ENCODE results near the gene NKAIN2. TPM values are rescaled to one million over a fixed set of nuclear protein-coding genes. Genes with fewer than 3 reads are reported as not detected.
"Not testable (repeated sequence)": the region's sequence is repeated elsewhere in the genome, so short reads cannot be mapped to it uniquely, and the experiment has no call there.

Gene NKAIN2
- polyA plus RNA-seq, 1 of the 3 experiments (the other 2 are of a cell fraction): not detected

DNA sequence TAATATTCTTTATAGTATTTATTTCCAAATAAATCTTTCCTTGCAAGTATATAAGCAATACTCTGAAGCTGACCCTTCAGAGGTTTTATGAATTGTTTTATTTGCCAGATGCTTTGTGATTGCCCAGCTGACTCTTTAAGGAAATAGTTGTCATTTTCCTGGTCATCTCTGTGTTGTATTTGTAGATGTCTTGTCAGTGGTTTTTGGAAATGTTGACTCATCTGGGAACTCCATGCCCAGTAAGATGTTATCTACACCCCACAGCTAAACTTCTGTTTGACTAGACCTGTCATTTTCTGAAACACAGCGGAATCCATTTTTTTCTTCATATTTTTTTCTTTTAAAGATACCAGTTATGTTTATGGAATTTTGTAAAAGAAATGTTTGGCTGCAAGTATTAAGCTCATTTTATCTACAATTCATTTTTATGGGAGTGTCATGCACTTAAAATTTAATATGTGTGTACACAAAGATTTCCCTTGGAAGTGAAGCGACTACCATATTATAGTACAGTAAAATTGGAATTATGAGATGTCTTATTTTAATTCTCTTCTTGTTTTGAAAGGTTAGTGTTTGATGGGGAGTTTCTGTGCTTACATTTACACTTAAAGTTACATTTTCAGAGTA is 491.0 kb downstream of the NKAIN2 start:
- WGBS (ENCODE audit: low lambda C conversion rate): 2% methylated on average over 2 of the region's 2 CpGs
- POLR2A ChIA-PET: no interaction called here

DNA sequence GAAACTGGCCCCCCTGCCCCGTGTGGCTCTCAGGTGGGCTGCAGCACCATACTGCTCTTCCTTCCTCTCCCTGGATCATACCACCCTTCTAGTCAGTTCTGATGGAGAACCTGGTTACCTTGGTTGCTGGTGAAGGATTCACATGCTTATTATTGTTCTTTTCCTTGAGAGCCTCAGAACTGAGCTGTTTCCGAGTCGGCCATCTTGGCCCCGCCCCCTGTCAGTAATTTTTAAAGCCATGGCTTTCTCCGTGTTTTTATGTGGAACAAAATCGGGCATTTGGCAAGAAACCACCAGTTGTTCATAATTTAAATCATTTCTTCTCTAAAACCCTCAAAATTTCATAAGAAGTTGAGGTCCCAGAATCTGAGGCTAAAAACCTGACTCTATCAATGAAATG is 493.8 kb downstream of the NKAIN2 start:
- H4K20me1 ChIP-seq (ENCODE audit: insufficient read depth): no peaks in the 10 kb centered on the region
- no peaks in the 10 kb centered on the region for H3K9me3 ChIP-seq
- no peaks in the 10 kb centered on the region for H3K79me2 ChIP-seq (ENCODE audit: insufficient read depth)
- H3K9ac ChIP-seq: no peak overlapping the region
- peak overlapping the region; percentile 73 for H3K4me2 ChIP-seq
- no peaks in the 10 kb centered on the region for H3K4me1 ChIP-seq (ENCODE audit: control insufficient read depth in 1 of 2, insufficient read depth in 2 of 2, low read depth in 1 of 2, low read length in 1 of 2)
- TF ChIP-seq GATA2 (CRISPR knock-in tag; IDR thresholded peaks at IDR 0.05): no peak
- no peak for TF ChIP-seq SMC3 (IDR thresholded peaks at IDR 0.05; ENCODE audit: low read depth, low read length)
- TF ChIP-seq NRF1 (IDR thresholded peaks at IDR 0.05; ENCODE audit: low read depth, low read length): no peak
- peak; percentile 61; the same call in 1 of the 2 replicates for TF ChIP-seq YY1 (IDR thresholded peaks at IDR 0.05; ENCODE audit: low read depth)
- DNase-seq: no peak
- H3K4me3 ChIP-seq (ENCODE audit: low read depth in 2 of 2, low read length in 1 of 2): peak overlapping the region; percentile 38 to 49; a peak in 3 of 4 replicates
- POLR2A ChIA-PET: no interaction called here
- 3% methylated on average over 6 of the region's 6 CpGs for WGBS (ENCODE audit: low lambda C conversion rate)
- H3K27me3 ChIP-seq (ENCODE audit: insufficient read depth): no peaks in the 10 kb centered on the region
- no peak overlapping the region for H3K27ac ChIP-seq (ENCODE audit: low read depth in 2 of 2, low read length in 1 of 2)
- no peaks in the 10 kb centered on the region for H3F3A ChIP-seq (replicated peaks; ENCODE audit: insufficient read depth)
- no peaks in the 10 kb centered on the region for H3K9me2 ChIP-seq
- H3K36me3 ChIP-seq (replicated peaks in 1 of 2; ENCODE audit: control insufficient read depth in 1 of 2, insufficient read depth in 2 of 2, low read length in 1 of 2): no peaks in the 10 kb centered on the region
- peak overlapping the region; percentile 76; the same call in 1 of the 2 replicates for H2AFZ ChIP-seq (ENCODE audit: low read depth)
- CTCF ChIA-PET: no interaction called here

More for the DNA sequence above, 491.0 kb downstream of the NKAIN2 start:
- TF ChIP-seq MXI1 (IDR thresholded peaks at IDR 0.05; ENCODE audit: low read depth, low read length): no peak
- TF ChIP-seq FOXJ3 (CRISPR knock-in tag; IDR thresholded peaks at IDR 0.05): no peak
- H3K27ac ChIP-seq (ENCODE audit: low read depth in 2 of 2, low read length in 1 of 2): no peak overlapping the region
- no peak for DNase-seq
- no peaks in the 10 kb centered on the region for H3K79me2 ChIP-seq (ENCODE audit: insufficient read depth)
- no peaks in the 10 kb centered on the region for H3K9me2 ChIP-seq
- no peaks in the 10 kb centered on the region for H4K20me1 ChIP-seq (ENCODE audit: insufficient read depth)
- H3K36me3 ChIP-seq (replicated peaks in 1 of 2; ENCODE audit: control insufficient read depth in 1 of 2, insufficient read depth in 2 of 2, low read length in 1 of 2): no peaks in the 10 kb centered on the region
- no peaks in the 10 kb centered on the region for H3K4me1 ChIP-seq (ENCODE audit: control insufficient read depth in 1 of 2, insufficient read depth in 2 of 2, low read depth in 1 of 2, low read length in 1 of 2)
- no peak overlapping the region for H3K4me3 ChIP-seq (ENCODE audit: low read depth in 2 of 2, low read length in 1 of 2)
- no peaks in the 10 kb centered on the region for H3K27me3 ChIP-seq (ENCODE audit: insufficient read depth)
- no peaks in the 10 kb centered on the region for H3F3A ChIP-seq (replicated peaks; ENCODE audit: insufficient read depth)
- CTCF ChIA-PET: no interaction called here
- no peak overlapping the region for H2AFZ ChIP-seq (ENCODE audit: low read depth)
- H3K9ac ChIP-seq: no peak overlapping the region
- H3K9me3 ChIP-seq: no peaks in the 10 kb centered on the region
- no peak overlapping the region for H3K4me2 ChIP-seq

DNA sequence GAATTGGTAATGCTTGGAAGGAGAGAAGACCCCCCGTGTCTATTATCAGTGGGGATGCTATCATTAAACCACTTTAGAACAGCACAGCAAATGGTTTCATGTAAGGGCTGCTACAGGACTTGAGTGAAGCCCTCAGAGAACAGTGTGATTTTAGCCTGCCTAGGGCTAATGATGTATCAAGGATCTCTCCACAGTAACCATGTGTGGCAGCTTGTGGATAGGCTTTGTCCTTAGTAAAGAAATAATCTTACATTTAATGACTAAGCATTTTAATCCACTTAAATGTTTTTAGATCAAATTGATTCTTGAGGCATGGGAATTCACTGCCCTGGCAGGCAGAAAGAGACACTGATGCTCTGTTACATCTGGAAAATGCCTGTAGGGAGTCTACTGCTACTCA is 495.1 kb downstream of the NKAIN2 start:
- H3K9me2 ChIP-seq: no peaks in the 10 kb centered on the region
- no peaks in the 10 kb centered on the region for H3K4me1 ChIP-seq (ENCODE audit: control insufficient read depth in 1 of 2, insufficient read depth in 2 of 2, low read depth in 1 of 2, low read length in 1 of 2)
- H3K36me3 ChIP-seq (replicated peaks in 1 of 2; ENCODE audit: control insufficient read depth in 1 of 2, insufficient read depth in 2 of 2, low read length in 1 of 2): no peaks in the 10 kb centered on the region
- no peak overlapping the region for H2AFZ ChIP-seq (ENCODE audit: low read depth)
- TF ChIP-seq MXI1 (IDR thresholded peaks at IDR 0.05; ENCODE audit: low read depth, low read length) (no peak), RCOR1 (IDR thresholded peaks at IDR 0.05; ENCODE audit: low read length) (no peak), YY1 (IDR thresholded peaks at IDR 0.05; ENCODE audit: low read depth) (no peak)
- no peaks in the 10 kb centered on the region for H4K20me1 ChIP-seq (ENCODE audit: insufficient read depth)
- ChIA-PET CTCF (no interaction called here), POLR2A (no interaction called here)
- no peaks in the 10 kb centered on the region for H3K27me3 ChIP-seq (ENCODE audit: insufficient read depth)
- no peak overlapping the region for H3K9ac ChIP-seq
- no peaks in the 10 kb centered on the region for H3K79me2 ChIP-seq (ENCODE audit: insufficient read depth)
- no peak overlapping the region for H3K4me2 ChIP-seq
- no peaks in the 10 kb centered on the region for H3F3A ChIP-seq (replicated peaks; ENCODE audit: insufficient read depth)
- H3K4me3 ChIP-seq (ENCODE audit: low read depth in 2 of 2, low read length in 1 of 2): no peak overlapping the region
- H3K27ac ChIP-seq (ENCODE audit: low read depth in 2 of 2, low read length in 1 of 2): no peak overlapping the region
- H3K9me3 ChIP-seq: no peaks in the 10 kb centered on the region
- WGBS (ENCODE audit: low lambda C conversion rate): 0% methylated on average over 1 of the region's 1 CpG
- no peak for DNase-seq

DNA sequence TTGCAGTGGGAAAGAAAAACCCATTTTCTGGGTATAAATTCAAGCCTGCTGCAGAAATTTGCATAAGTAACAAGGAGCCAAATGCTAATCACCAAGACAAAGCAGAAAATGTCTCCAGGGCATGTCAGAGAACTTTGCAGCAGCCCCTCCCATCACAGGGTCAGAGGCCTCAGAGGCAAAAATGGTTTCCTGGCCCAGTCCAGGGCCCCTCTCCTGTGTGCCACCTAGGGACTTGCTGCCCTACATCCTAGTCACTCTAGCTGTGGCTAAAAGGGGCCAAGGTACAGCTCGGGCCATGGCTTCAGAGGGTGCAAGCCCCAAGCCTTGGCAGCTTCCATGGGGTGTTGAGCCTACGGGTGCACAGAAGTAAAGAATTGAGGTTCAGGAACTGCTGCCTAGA is 497.2 kb downstream of the NKAIN2 start:
- H3K36me3 ChIP-seq (replicated peaks in 1 of 2; ENCODE audit: control insufficient read depth in 1 of 2, insufficient read depth in 2 of 2, low read length in 1 of 2); H3K4me2 ChIP-seq; H3K79me2 ChIP-seq (ENCODE audit: insufficient read depth); H3K9me2 ChIP-seq; CTCF ChIA-PET; H3F3A ChIP-seq (replicated peaks; ENCODE audit: insufficient read depth); POLR2A ChIA-PET; H2AFZ ChIP-seq (ENCODE audit: low read depth); H3K4me3 ChIP-seq (ENCODE audit: low read depth in 2 of 2, low read length in 1 of 2); H3K27ac ChIP-seq (ENCODE audit: low read depth in 2 of 2, low read length in 1 of 2); H3K4me1 ChIP-seq (ENCODE audit: control insufficient read depth in 1 of 2, insufficient read depth in 2 of 2, low read depth in 1 of 2, low read length in 1 of 2); H3K9me3 ChIP-seq; H4K20me1 ChIP-seq (ENCODE audit: insufficient read depth); DNase-seq; H3K9ac ChIP-seq; H3K27me3 ChIP-seq (ENCODE audit: insufficient read depth): not testable (repeated sequence)
- WGBS (ENCODE audit: low lambda C conversion rate): 6% methylated on average over 2 of the region's 2 CpGs

Data from SK-N-SH (cell line).